Activated effector memory CD4-positive, alpha-beta T cell treated with anti-CD3 and anti-CD28 coated beads, Interleukin-2, amount 50 U/mL, for 16 hours (primary cell): ENCODE results near the gene KCNJ5.
A peak's percentile ranks its signal among the peaks of the same experiment; 100 is the strongest.

Experiments
- DNase-seq: peaks from one replicate; pipeline ENCODE4 v3.0.0-alpha.2; 2020

Gene KCNJ5

DNA sequence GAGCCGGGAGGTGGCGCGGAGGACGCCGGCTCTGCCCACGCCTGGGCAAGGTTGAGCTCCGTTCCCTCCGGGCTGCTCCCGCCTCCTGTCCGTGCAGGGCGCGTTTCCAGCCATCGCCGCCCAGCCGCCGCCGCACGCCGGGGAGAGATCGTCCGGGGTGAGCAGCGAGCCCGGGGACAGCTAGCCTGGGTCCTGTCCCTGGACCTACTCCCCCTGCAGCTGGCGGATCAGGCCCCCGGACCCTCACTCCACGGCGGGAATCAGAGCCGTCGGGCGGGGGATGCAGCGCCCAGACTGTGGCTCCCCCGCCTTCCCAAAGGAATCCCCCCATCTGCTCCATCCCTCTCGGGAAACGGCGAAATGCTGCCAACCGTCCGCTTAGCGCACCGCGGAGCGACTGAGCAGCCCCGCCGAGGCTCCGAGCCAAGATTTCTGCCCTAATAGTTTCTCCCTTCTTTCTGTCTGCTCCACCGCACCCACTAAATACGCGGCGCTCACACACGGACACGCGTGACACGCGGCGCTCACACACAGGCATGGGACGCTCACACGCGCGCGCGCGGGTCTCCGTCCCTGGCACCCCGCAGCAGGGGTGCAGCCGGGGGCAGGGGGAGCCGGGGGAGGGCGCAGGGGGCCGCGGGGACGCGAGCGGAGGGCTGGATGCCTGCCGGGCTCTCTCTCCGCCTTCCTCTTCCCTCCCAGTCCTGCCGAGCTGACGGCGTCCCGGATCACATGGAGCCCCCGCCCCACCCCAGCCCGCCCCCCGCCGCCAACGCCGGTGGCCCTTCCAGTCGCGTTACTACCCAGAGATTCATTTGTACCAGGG is at the start of gene KCNJ5:
TSS of gene KCNJ5 (plus strand) at position 814 of the 826 bp plus-strand sequence. CDS start 19,918 bp downstream, outside the sequence.
- no peak for DNase-seq

DNA sequence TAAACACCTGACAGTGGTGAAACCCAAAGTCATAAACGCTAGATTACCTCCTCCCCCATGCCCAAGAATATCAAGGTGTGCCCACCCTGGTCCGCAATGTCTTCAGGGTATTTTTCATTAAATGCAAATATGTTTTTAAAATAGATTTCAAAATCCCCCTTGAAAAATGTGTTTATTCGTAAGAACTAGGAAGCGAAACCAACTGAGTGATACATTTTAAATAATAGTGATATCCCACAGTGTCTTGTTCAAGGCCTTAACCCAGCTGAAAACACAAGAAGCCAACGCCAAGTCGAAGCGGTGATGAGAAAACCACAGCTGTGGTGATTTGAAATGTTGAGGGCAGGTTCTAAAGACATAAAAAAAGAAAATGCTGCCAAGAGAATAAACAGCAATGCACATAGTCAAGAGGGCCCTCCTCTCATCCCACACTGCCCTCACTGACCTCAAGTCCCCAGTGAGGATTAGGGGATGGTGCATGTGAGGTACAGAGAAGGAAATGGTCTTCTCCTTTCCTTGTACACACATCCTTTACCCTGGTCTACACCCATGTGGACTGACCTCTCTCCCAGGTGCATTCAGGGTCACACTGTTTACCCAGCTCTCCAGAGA is 49.6 kb upstream of the KCNJ5 start:
- no peak for DNase-seq

DNA sequence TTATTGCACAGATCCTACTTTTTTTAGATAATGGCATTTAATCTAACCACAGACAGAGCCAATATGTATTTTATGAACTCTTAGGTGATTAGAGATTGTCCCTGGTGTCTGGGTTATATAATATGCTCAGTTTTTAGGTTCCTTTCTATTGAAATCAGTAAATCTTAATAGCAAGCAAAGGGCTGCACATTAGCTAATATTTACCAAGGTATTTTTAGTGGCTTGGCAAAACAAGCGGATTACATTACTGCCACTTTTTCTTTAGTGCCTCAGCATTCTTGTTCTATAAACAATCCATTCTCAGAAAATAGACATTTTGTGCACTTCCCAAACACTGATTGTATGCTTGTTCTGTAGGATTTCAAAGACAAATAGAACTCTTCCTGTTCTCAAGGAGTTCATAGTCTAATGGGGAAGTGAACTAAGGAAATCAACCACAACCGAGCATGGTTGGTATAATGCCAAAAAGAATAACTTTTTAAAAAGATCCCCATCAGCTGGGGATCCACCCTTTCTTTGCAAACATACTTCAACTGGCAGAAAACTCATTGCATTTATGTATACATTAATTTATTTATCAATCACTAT is 47.9 kb upstream of the KCNJ5 start:
- DNase-seq, result no peak

DNA sequence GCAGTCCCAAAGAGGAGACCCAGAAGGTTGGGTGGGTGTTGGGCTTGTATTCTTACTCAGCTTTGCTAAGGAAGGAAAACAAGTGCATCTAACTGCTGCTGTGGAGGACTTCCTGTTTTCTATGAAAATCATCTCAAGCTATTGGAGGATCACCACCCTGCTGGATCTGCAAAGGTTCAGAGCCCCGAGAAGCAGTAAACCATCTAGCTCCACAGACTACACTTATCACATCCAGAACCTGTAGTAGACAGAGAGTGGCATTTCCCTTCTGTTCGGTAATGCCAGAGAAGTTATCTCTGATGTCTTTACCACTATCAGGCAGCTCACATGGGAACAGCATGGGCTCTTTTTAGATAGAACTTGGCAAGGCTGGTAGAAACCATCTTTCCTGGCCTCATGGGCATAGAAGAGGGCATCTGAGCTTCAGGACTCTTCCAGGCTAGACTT is 45.8 kb upstream of the KCNJ5 start:
- no peak for DNase-seq

DNA sequence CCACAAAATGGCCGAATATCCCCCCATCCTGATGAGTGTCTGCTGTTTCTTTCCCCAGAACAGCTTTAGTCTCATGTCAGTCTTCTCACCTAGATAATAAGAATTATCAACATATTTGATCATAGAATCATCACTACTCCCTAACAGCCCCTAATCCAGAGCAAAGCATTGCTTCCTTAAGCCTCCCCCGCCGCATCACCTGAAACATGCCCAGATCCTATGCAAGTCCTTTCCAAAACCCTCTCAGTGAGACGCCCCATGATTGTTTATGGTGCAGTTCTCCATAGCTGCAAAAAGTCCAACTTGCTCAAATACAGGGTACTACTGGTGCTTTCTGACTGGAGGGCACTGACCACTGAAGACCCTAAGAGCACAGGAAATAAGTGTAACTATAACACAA is 44.2 kb upstream of the KCNJ5 start:
- DNase-seq, result no peak

DNA sequence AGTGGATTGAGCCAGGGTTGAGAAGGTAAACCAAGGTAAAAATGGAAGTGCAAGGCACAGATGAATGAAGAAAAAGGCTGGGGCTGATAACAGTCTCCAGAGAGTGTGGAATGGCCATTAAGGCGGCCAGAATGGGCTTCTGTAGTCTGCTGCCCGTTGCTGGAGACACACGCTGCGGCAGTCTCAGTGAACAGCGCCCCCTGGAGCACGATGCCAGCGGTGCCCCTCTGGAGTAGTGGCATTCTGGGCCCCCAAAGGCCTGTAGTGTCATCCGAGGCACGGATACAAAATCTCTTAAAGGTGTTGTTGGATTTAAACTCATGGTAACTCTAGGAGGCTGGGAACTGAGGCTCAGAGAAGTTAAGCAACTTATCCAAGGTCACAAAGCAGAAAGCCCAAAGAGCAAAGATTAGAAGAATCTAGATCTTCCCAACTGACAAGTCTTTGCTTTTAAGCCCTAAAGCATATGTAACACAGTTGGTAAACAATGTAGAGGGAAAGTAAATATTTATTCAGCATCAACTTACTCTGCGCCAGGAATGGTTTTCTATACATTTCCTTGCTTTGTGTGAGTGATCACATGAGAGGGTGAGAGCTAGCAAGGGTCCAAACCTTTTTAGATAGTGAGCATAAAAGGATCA is 42.2 kb upstream of the KCNJ5 start:
- DNase-seq, result peak; percentile 89

DNA sequence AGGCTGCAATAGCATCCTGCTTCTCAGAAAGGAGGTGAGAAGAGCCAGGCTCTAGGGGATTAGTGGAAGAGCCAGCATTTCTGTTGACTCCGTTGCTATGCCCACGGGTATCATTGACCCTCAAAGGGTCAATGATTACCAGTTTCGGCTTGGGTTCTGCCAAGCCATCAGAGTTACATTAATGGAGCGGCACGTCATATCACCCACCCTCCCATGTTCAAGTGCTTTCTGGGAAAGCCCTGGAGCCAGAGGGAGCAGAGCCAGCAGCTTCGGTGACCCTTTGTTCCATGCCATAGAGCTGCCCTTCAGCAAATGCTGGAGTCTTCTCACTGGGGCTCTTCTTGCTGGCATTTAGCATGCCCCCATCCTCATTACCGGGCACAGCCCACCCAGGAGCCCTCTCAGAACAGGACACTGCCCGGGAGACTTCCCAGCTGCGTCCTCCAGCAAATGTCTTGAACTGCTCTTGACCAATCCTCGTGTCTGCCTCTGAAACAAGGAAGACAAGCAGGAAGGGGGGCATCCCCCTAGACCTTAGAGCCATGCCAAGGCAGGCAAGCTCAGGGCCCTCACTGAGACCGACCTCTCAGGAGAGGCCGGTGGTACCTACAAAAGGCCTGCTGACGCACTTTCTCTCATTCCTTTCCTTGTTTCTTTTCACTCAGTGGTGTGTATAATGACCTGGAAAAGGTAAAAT is 38.7 kb upstream of the KCNJ5 start:
- no peak for DNase-seq

DNA sequence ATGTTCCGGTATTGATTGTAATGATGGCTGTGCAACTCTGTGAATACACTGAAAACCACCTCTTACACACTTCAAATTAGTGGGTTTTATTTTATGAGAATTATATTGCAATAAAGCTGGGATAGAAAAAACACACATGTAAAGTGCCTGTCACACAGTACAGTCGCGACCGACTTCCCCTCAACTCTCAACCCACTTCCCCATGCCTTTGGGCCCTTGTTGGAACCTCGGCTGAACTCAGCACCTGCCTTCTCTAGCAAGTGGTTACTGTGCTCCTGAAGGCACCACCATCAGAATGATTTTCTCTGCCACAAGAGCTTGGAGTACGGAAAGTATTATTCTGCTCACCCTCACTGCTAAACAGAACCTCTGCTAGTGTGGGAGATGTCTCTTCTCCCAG is 37.6 kb upstream of the KCNJ5 start:
- no peak for DNase-seq

DNA sequence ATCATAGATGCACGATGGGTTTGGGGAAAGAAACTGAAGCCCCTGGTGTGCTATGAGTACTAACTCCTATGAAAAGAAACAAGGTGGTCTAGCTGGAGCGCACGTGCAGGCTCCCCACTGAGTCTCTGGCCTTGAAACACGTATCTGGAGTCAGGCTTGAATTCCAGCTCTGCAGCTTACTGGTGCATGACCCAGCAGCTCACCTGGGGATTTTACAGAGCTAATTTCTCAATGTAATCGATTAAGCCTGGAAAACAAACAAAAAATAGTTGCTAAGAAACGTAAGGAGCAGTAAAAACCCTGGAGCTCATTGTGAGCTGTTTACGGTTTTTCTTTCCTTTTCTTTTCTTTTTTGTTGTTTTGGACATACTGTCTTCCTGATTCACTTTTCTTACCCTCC is 36.3 kb upstream of the KCNJ5 start:
- no peak for DNase-seq

DNA sequence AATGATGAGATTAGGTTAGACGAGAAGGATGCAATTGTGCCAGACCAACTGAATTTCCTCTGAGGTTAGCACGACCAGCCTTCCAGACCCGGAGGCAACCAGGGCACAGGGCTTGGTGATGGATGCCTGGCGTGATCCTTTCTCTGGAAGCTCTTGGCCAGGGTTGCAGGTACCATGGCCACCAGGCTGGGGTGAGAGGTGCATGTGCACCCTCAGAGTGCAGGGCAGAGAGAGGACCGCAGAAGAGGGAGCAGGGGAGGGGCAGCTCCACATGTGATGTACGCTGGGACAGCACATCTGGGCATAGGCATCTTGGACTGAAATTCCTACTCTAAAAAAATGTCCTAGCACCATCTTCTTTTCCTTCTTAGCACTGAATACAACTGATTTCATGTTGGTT is 34.9 kb upstream of the KCNJ5 start:
- DNase-seq, result no peak

DNA sequence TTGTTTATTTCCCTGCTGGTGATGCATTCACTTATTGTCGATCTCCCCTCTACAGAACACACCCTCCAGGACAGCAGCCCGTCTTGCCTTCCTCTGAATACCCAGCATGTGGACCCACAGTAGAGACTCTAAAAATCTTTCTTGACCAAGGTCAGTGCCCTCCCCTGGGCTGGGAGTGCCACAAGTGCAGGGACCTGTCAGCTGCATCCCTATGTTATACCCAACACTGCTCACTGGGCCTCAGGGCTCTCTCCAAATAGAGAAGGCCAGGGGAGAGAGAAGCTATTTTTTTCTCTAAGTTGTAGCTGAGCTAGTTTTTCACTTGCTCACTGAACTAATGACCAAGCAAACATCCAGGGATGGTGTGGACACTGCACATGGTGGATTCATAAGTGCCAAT is 33.8 kb upstream of the KCNJ5 start:
- no peak for DNase-seq

DNA sequence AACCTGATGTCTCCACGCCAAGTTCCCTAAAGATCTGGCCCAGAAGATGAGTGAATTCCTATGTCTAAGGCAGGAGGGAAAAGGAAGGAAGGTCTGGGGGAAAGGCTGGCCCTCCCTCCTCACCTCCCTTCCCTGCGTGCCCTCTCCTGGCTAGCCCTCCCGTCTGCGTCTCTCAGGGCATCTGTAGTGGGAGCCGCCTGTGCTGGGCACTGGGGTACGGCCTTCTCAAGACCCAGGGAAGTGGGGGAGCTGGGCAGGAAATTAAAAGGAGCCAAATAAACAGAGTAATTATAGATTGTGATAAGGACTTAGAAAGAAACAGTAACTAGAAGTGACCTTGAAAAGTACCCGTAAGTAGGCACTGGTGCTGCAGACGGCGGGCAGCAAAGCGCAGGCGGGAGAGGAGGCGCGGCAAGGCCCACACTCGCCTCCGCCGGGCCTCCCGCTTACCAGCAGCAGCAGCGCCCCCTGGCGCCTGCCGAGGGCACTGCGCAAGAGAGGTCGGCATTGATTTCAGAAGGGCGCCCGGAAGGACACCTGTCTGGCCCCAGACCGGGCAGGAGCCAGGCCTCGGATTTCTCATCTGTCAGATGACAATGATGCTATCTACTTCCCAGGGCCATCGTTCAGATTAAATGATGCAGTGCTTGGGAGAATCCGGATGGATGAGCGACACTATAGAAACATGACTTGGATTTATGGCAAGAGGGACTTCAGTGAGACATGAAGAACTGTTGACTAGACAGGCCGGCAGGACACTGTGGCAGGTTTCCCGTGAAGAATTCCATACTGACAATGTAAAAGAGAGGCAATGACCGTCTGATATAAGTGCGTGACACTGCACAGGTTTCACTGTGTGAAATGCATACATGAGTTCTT is 31.4 kb upstream of the KCNJ5 start:
- DNase-seq, result peak; percentile 92

DNA sequence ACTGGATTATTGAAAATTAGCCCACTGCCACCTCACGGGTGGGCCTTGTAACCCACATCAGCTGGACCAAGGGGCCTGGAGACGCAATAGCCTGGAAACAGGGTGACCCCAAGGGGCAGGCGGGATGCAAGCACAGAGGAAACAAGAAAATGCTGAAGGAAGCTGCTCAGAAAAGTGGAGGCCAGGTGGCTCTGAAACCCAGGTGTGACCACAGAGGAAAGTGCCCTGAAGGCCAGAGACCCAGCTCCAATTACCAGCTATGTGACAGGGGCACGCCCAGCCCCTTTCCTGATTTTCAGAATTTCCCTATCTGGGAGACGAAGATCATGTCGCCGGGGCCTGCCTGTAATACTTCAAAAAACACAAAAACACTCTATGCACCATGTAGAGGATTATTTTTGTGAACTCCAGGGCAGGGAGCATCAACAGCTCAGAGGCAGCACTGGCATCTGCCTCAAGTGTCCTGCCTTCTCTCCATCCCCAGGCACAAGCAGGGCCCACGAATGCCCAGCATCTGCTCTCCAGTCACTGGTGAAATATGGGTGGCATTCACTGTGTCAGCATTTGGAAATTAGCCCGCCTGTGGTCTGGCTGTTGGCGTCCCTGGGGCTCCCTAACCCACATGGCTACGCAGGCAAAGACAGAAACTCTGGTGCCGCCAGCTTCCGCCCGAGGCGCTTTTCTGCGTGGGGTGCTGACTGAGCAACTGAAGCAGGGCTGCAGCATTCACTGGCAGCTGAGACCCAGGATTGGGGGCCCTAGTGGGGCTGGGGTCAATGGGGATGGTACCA is 30.4 kb upstream of the KCNJ5 start:
- DNase-seq, result no peak

DNA sequence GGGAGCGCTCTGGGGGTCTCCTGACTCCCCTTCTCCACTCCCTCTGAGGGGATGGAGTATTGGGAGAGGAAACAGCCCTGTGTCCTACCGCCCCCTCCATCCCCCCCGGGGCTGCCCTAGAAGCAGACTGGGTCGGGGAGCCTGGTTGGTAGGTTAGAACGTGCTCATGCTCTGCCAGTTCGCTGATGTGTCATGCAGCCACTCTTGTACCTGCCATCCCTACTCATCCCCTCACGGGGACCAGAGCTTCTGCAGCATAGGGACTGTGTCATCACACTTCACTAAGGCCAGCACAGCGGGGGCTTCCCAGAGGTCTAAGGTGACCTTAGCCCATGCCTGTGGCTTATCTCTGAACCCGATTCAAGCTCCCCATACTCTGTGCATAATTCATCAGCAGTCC is 28.8 kb upstream of the KCNJ5 start:
- no peak for DNase-seq

DNA sequence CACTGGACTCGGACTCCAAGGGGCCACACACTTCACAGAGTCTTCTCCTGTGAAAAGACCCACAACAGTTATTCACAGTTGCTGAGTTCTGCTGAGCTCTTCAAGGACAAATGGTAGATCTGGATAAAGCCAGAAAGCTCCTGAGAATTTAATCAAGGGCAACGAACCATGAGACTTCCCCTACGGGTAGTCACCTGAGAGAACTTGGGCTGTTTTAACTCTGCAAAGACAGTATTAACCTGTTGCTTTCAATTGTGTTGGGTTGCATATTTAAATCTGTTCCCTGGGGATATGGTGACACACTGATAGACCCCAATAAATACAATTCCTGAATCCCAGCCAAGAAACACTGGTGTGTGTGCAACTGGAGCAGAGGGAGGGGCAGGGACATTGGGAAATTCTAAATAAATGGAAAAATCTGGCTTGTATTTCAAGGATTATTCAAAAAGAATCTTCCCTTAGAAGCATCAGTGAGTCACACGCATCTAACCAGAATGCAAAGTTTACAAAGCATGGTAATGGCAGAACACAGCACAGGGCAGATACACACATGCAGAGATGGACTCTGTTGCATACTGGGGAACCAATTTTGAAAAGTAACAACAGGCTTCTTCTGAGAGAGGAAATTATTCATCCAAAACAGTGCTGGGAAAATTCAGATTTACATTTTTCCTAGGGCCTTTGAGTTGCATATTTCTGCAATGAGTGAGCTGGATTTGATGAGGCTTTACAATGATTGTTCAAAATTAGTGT is 28.1 kb upstream of the KCNJ5 start:
- DNase-seq, result no peak

DNA sequence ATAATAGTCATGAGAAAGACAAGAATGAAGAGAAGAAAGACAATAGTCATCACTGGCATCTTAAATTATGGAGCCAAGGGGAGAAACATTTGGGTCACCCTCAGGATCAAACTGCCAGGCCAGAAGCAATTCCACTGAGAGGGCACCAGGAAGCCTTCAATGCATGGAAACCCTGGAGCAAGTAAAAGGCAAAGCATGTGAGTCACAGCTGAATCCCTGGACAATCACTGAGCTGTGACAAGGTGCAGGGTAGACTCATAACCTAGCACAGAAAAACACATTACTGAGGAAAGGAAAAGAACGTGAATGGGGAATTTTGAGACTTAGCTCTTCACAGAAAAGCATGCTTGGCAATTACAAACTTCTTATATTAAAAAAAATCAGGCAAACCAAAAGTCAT is 25.7 kb upstream of the KCNJ5 start:
- DNase-seq, result no peak

DNA sequence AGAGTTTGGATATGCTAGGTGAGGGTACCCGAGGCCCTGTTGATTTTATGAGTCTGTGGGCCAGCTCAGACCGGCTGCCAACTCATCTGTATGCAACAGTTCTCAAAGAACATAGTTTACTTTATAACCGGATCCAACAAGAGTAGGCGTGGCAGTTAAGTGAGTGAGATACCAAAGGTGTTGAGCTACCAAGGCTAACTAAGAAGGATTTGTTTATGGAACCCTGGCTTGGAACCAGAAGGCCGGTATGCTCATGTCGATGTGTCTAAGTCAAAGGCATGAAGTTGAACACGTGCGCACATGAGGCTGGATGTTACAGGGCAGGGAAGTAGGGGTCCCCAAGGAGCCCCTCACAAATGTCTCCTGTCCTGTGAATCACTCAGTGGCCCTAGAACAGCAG is 23.9 kb upstream of the KCNJ5 start, which contains the start of gene KCNJ1:
TSS of gene KCNJ1 (minus strand) at position 20 of the 400 bp plus-strand sequence. CDS start 27,053 bp downstream, outside the sequence.
- no peak for DNase-seq

DNA sequence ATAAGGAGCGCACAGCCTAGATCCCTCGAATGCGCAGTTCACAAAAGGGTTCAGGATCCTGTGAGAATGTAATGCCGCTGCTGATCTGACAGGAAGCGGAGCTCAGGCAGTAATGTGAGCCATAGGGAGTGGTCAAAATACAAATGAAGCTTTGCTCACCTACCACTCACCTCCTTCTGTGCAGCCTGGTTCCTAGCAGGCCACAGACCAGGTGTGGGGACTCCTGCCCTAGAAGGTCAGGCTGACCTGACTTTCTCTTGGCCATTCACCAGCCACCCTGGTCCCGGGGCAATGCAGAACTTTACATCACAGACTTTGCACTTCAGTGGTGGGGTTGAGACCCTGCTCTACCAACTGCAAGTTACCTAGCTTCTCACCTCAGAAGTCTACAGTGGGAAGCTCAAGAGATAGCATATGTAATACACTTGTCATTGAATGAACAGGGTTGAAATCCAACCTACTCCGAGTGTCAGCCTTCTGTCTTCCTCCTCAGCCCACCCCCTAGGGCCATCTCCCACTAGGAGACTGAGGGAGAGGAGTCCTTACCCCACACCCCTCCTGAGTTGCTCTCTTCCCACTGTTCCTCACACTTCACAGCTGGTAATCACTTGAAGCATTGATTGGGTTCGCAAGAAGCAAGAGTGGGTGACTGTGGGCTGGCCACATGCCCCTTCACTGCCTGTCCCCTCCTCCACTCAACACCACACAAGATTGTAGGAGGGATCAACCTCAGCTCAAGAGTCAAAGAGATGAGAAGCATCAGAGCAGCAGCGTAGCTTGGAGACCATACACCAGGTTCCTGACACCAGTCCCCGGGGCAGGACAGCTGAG is 22.1 kb upstream of the KCNJ5 start:
- no peak for DNase-seq

DNA sequence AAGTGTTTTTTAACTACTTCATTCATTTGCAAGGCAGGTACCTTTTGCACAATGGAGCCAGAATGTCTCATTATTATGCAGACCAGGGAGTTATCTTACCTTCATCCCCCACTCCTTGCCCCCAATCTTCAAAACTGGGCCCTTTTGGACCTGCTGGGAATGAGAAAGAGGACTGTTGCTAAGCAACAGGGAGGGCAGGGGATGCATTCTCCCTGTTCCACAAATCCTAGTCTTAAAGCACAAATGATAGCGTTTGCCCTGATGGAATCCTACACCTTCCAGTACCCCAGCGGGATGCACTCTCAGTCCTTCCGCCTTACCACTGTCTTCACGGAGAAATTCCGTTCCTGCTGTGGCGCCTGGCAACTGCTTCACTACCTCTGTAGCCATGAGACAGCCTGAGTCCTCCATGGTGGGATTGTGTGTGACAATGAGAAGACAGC is 20.0 kb upstream of the KCNJ5 start:
- DNase-seq, result no peak
